ENCODE measurements around the gene CEP85L. TPM values are rescaled to one million over a fixed set of nuclear protein-coding genes. Genes with fewer than 3 reads are reported as not detected.

The CEP85L gene
- total and polyA plus RNA-seq, 2 experiments from 2014 or later = 9.1 to 10.1 TPM

GRCh38 chr6:118579786-118580185 is 71.6 kb downstream of the CEP85L start:
- Histone ChIP-seq H3K4me3 (no peak overlapping the region), H2AFZ (no peak overlapping the region), H3K27me3 (ENCODE audit: insufficient read depth) (no peaks in the 10 kb centered on the region), H4K20me1 (replicated peaks; ENCODE audit: insufficient read depth) (0 out of 2 replicates have a peak, but pooled peaks cover 4% of the 10 kb centered on the region), H3K4me2 (no peak overlapping the region), H3F3A (replicated peaks; ENCODE audit: low read depth) (no peaks in the 10 kb centered on the region), H3K36me3 (ENCODE audit: insufficient read depth) (peaks cover 27% of the 10 kb centered on the region), H3K4me1 (ENCODE audit: insufficient read depth) (no peaks in the 10 kb centered on the region), H3K79me2 (replicated peaks; ENCODE audit: insufficient read depth) (no peaks in the 10 kb centered on the region), H3K27ac (ENCODE audit: low read depth) (no peak overlapping the region), H3K9me2 (ENCODE audit: insufficient read depth) (no peaks in the 10 kb centered on the region)
- no peak overlapping the region for H3K27ac Mint-ChIP-seq
- peaks cover 60% of the 10 kb centered on the region for H3K9me3 Mint-ChIP-seq
- peaks cover 1% of the 10 kb centered on the region for H3K27me3 Mint-ChIP-seq (ENCODE audit: insufficient read depth, low read depth, poor library complexity)
- H3K4me1 Mint-ChIP-seq = peaks cover 6% of the 10 kb centered on the region; the same call in 2 of the 3 replicates
- ATAC-seq (no peak), DNase-seq (ENCODE audit: low spot score) (no peak)
- peaks cover 59% of the 10 kb centered on the region for H3K36me3 Mint-ChIP-seq (ENCODE audit: low read depth)
- H3K4me3 Mint-ChIP-seq = no peak overlapping the region
- no peak for TF ChIP-seq ZNF462 (CRISPR knock-in tag; IDR thresholded peaks at IDR 0.05)
- no peak for TF ChIP-seq CTCF (conservative IDR thresholded peaks at IDR 0.05; ENCODE audit: low read depth in 2 of 2)
- TF ChIP-seq EZH2phosphoT487 (IDR thresholded peaks at IDR 0.05; ENCODE audit: unreplicated experiment) = no peak
- no peak for TF ChIP-seq NANOG (IDR thresholded peaks at IDR 0.05; ENCODE audit: borderline replicate concordance)
- TF ChIP-seq ZNF114 (CRISPR knock-in tag; IDR thresholded peaks at IDR 0.05) = no peak
- no peak for TF ChIP-seq ETS1 (IDR thresholded peaks at IDR 0.05)
- no peak for TF ChIP-seq POLR2AphosphoS5 (IDR thresholded peaks at IDR 0.05; ENCODE audit: low read depth)
- no peak for TF ChIP-seq STAT1 (IDR thresholded peaks at IDR 0.05; ENCODE audit: unreplicated experiment)
- TF ChIP-seq JUNB (IDR thresholded peaks at IDR 0.05; ENCODE audit: unreplicated experiment) = no peak
- no peak for TF ChIP-seq REST (IDR thresholded peaks at IDR 0.05; ENCODE audit: unreplicated experiment)
- no peak for TF ChIP-seq EZH2 (IDR thresholded peaks at IDR 0.05; ENCODE audit: low read depth, unreplicated experiment)
- TF ChIP-seq CREB1 (CRISPR knock-in tag; IDR thresholded peaks at IDR 0.05; ENCODE audit: low read depth) = no peak
- TF ChIP-seq ZNF331 (CRISPR knock-in tag; IDR thresholded peaks at IDR 0.05; ENCODE audit: low read depth) = no peak
